ENCODE data around the gene PRTFDC1.

PRTFDC1 gene

GRCh38 chr10:24893127-24893526, 59.3 kb downstream of the PRTFDC1 start:
- Mint-ChIP-seq H3K27ac (no peak overlapping the region), H3K4me1 (ENCODE audit: low read depth) (peaks cover 50% of the 10 kb centered on the region), H3K9me3 (peaks cover 2% of the 10 kb centered on the region), H3K27me3 (no peaks in the 10 kb centered on the region), H3K4me3 (no peak overlapping the region), H3K36me3 (ENCODE audit: low read depth) (no peaks in the 10 kb centered on the region)
- DNase-seq = no peak

GRCh38 chr10:24891823-24892222, 60.6 kb downstream of the PRTFDC1 start:
- Mint-ChIP-seq H3K27ac (no peak overlapping the region), H3K27me3 (no peaks in the 10 kb centered on the region), H3K9me3 (peaks cover 2% of the 10 kb centered on the region), H3K4me1 (ENCODE audit: low read depth) (peaks cover 48% of the 10 kb centered on the region), H3K4me3 (no peak overlapping the region), H3K36me3 (ENCODE audit: low read depth) (peaks cover 5% of the 10 kb centered on the region)
- no peak for DNase-seq

- Mint-ChIP-seq H3K27ac (no peak overlapping the region), H3K36me3 (ENCODE audit: low read depth) (peaks cover 5% of the 10 kb centered on the region), H3K27me3 (no peaks in the 10 kb centered on the region), H3K4me1 (ENCODE audit: low read depth) (peaks cover 47% of the 10 kb centered on the region), H3K4me3 (no peak overlapping the region), H3K9me3 (peaks cover 2% of the 10 kb centered on the region)
- DNase-seq = no peak
These were observed 62.8 kb downstream of the PRTFDC1 start for GRCh38 chr10:24889639-24890038.

- H3K36me3 Mint-ChIP-seq (ENCODE audit: low read depth) = peaks cover 5% of the 10 kb centered on the region
- H3K9me3 Mint-ChIP-seq = peaks cover 2% of the 10 kb centered on the region
- no peaks in the 10 kb centered on the region for H3K27me3 Mint-ChIP-seq
- H3K4me3 Mint-ChIP-seq = no peak overlapping the region
- DNase-seq = no peak
- H3K27ac Mint-ChIP-seq = peak overlapping the region; percentile 87
- peaks cover 46% of the 10 kb centered on the region for H3K4me1 Mint-ChIP-seq (ENCODE audit: low read depth)
These were observed 64.6 kb downstream of the PRTFDC1 start for GRCh38 chr10:24887855-24888231.

- Mint-ChIP-seq H3K27ac (no peak overlapping the region), H3K36me3 (ENCODE audit: low read depth) (peaks cover 7% of the 10 kb centered on the region), H3K9me3 (peaks cover 2% of the 10 kb centered on the region), H3K4me3 (no peak overlapping the region), H3K27me3 (no peaks in the 10 kb centered on the region), H3K4me1 (ENCODE audit: low read depth) (peaks cover 56% of the 10 kb centered on the region)
- no peak for DNase-seq
These were observed 66.1 kb downstream of the PRTFDC1 start for GRCh38 chr10:24886290-24886680.

GRCh38 chr10:24885551-24886289, 66.7 kb downstream of the PRTFDC1 start:
- Mint-ChIP-seq H3K27me3 (no peaks in the 10 kb centered on the region), H3K27ac (no peak overlapping the region), H3K4me1 (ENCODE audit: low read depth) (peaks cover 59% of the 10 kb centered on the region), H3K4me3 (no peak overlapping the region), H3K9me3 (peaks cover 2% of the 10 kb centered on the region), H3K36me3 (ENCODE audit: low read depth) (peaks cover 7% of the 10 kb centered on the region)
- no peak for DNase-seq

DNA sequence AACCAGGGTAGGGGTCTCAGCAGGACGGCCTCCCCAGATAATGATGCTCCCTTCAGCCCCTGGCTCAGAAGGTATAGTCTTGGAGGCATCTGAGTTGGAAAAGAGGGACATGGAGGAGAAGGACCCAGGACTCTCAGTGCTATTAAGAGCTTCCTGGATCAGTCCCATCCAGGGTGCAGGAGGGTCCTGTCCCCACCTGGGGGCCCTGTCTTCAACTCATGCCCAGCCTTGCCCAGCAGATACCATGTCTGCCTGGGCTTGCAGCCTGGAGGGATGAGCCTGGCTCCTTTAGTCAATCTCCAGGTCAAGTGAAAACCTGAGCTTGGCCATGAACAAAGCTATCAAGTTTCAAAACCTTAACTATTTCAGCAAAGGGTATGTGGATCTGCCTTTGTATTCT, 67.6 kb downstream of the PRTFDC1 start:
- DNase-seq = no peak
- Mint-ChIP-seq H3K9me3 (peaks cover 2% of the 10 kb centered on the region), H3K27me3 (no peaks in the 10 kb centered on the region), H3K4me1 (ENCODE audit: low read depth) (peaks cover 62% of the 10 kb centered on the region), H3K27ac (no peak overlapping the region), H3K36me3 (ENCODE audit: low read depth) (peaks cover 7% of the 10 kb centered on the region), H3K4me3 (no peak overlapping the region)

DNA sequence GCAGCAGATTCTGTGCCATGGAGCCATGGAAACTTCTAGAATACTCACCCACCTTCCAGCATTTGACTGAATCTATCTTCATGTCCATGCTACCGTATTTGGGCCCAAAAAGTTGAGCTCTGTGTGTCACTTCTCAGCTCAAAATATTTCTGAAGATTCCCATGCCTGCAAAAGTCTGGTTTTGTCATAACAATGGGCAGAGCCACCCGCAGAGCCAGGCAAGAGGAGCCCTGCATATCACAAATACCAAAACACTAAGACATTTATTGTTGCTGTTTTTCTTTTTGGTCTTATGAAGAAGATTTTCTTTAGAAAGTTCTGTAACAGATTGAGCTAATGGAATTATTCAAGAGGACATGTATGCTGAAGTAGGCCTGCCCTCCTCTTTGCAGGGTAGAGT, 68.1 kb downstream of the PRTFDC1 start:
- H3K36me3 Mint-ChIP-seq (ENCODE audit: low read depth) = peaks cover 7% of the 10 kb centered on the region
- peaks cover 2% of the 10 kb centered on the region for H3K9me3 Mint-ChIP-seq
- no peak for DNase-seq
- no peaks in the 10 kb centered on the region for H3K27me3 Mint-ChIP-seq
- peaks cover 58% of the 10 kb centered on the region for H3K4me1 Mint-ChIP-seq (ENCODE audit: low read depth)
- no peak overlapping the region for H3K4me3 Mint-ChIP-seq
- H3K27ac Mint-ChIP-seq = no peak overlapping the region

GRCh38 chr10:24883176-24883575, 69.2 kb downstream of the PRTFDC1 start:
- DNase-seq = no peak
- Mint-ChIP-seq H3K4me3 (no peak overlapping the region), H3K4me1 (ENCODE audit: low read depth) (peaks cover 50% of the 10 kb centered on the region), H3K27me3 (no peaks in the 10 kb centered on the region), H3K9me3 (no peaks in the 10 kb centered on the region), H3K27ac (peak overlapping the region; percentile 44), H3K36me3 (ENCODE audit: low read depth) (peaks cover 7% of the 10 kb centered on the region)

- peak; percentile 40 for DNase-seq
- Mint-ChIP-seq H3K9me3 (no peaks in the 10 kb centered on the region), H3K36me3 (ENCODE audit: low read depth) (peaks cover 3% of the 10 kb centered on the region), H3K27me3 (no peaks in the 10 kb centered on the region), H3K4me3 (peak overlapping the region; percentile 56), H3K27ac (peak overlapping the region; percentile 78), H3K4me1 (ENCODE audit: low read depth) (peaks cover 40% of the 10 kb centered on the region)
These were observed 70.2 kb downstream of the PRTFDC1 start for GRCh38 chr10:24882047-24882698.

GRCh38 chr10:24879861-24880260, 72.5 kb downstream of the PRTFDC1 start:
- no peak overlapping the region for H3K27ac Mint-ChIP-seq
- H3K4me3 Mint-ChIP-seq = no peak overlapping the region
- no peak for DNase-seq
- H3K36me3 Mint-ChIP-seq (ENCODE audit: low read depth) = peaks cover 3% of the 10 kb centered on the region
- no peaks in the 10 kb centered on the region for H3K27me3 Mint-ChIP-seq
- H3K9me3 Mint-ChIP-seq = peaks cover 5% of the 10 kb centered on the region
- H3K4me1 Mint-ChIP-seq (ENCODE audit: low read depth) = peaks cover 27% of the 10 kb centered on the region

- peaks cover 10% of the 10 kb centered on the region for H3K9me3 Mint-ChIP-seq
- H3K4me3 Mint-ChIP-seq = no peak overlapping the region
- DNase-seq = no peak
- peaks cover 8% of the 10 kb centered on the region for H3K4me1 Mint-ChIP-seq (ENCODE audit: low read depth)
- peaks cover 5% of the 10 kb centered on the region for H3K36me3 Mint-ChIP-seq (ENCODE audit: low read depth)
- H3K27me3 Mint-ChIP-seq = no peaks in the 10 kb centered on the region
- H3K27ac Mint-ChIP-seq = no peak overlapping the region
These were observed 78.3 kb downstream of the PRTFDC1 start for GRCh38 chr10:24874133-24874532.

- Mint-ChIP-seq H3K27me3 (no peaks in the 10 kb centered on the region), H3K4me3 (no peak overlapping the region), H3K36me3 (ENCODE audit: low read depth) (peaks cover 5% of the 10 kb centered on the region), H3K4me1 (ENCODE audit: low read depth) (peaks cover 8% of the 10 kb centered on the region), H3K9me3 (peaks cover 10% of the 10 kb centered on the region), H3K27ac (no peak overlapping the region)
- DNase-seq = no peak
These were observed 79.1 kb downstream of the PRTFDC1 start for GRCh38 chr10:24873281-24873683.

- H3K27me3 Mint-ChIP-seq = no peaks in the 10 kb centered on the region
- H3K36me3 Mint-ChIP-seq (ENCODE audit: low read depth) = peaks cover 5% of the 10 kb centered on the region
- peaks cover 10% of the 10 kb centered on the region for H3K9me3 Mint-ChIP-seq
- no peak for DNase-seq
- H3K27ac Mint-ChIP-seq = no peak overlapping the region
- peaks cover 8% of the 10 kb centered on the region for H3K4me1 Mint-ChIP-seq (ENCODE audit: low read depth)
- no peak overlapping the region for H3K4me3 Mint-ChIP-seq
These were observed 79.6 kb downstream of the PRTFDC1 start for GRCh38 chr10:24872790-24873182.

- H3K27ac Mint-ChIP-seq = no peak overlapping the region
- H3K27me3 Mint-ChIP-seq = no peaks in the 10 kb centered on the region
- peaks cover 5% of the 10 kb centered on the region for H3K36me3 Mint-ChIP-seq (ENCODE audit: low read depth)
- H3K9me3 Mint-ChIP-seq = peaks cover 10% of the 10 kb centered on the region
- DNase-seq = no peak
- no peak overlapping the region for H3K4me3 Mint-ChIP-seq
- H3K4me1 Mint-ChIP-seq (ENCODE audit: low read depth) = peaks cover 10% of the 10 kb centered on the region
These were observed 80.2 kb downstream of the PRTFDC1 start for GRCh38 chr10:24872049-24872789.
